Measurements from ENCODE around the gene WDR90.

WDR90 gene

GRCh38 chr16:676913-677312 lies 27.7 kb downstream of the WDR90 start:
- no peak for DNase-seq (ENCODE audit: low read depth)

GRCh38 chr16:677316-678190 lies 28.4 kb downstream of the WDR90 start:
- DNase-seq (ENCODE audit: low read depth): no peak

- DNase-seq (ENCODE audit: low read depth): no peak
Observed at GRCh38 chr16:678209-678857, 29.2 kb downstream of the WDR90 start.

- no peak for DNase-seq (ENCODE audit: low read depth)
Observed at GRCh38 chr16:678858-679813, 30.0 kb downstream of the WDR90 start.

GRCh38 chr16:679814-680624 lies 30.9 kb downstream of the WDR90 start, which contains the start of gene STUB1:
Gene STUB1, plus strand, starts transcription at chr16:680410. Its CDS starts 116 bp downstream, at chr16:680526.
- DNase-seq (ENCODE audit: low read depth): peak; percentile 20

GRCh38 chr16:680625-680945 lies 31.4 kb downstream of the WDR90 start:
- no peak for DNase-seq (ENCODE audit: low read depth)

- no peak for DNase-seq (ENCODE audit: low read depth)
Observed at GRCh38 chr16:680967-681745, 32.0 kb downstream of the WDR90 start.

- no peak for DNase-seq (ENCODE audit: low read depth)
Observed at GRCh38 chr16:681746-682427, 32.7 kb downstream of the WDR90 start.

GRCh38 chr16:682493-683395 lies 33.6 kb downstream of the WDR90 start:
- no peak for DNase-seq (ENCODE audit: low read depth)

GRCh38 chr16:683396-684070 lies 34.4 kb downstream of the WDR90 start:
- DNase-seq (ENCODE audit: low read depth): no peak

GRCh38 chr16:684071-684794 lies 35.1 kb downstream of the WDR90 start, which contains the start of gene JMJD8:
Gene JMJD8, minus strand, starts transcription at chr16:684334. Its CDS starts 15 bp downstream, at chr16:684319.
- DNase-seq (ENCODE audit: low read depth): peak; percentile 63

GRCh38 chr16:684961-685696 lies 36.0 kb downstream of the WDR90 start:
- DNase-seq (ENCODE audit: low read depth): no peak

GRCh38 chr16:685967-686366 lies 36.8 kb downstream of the WDR90 start:
- DNase-seq (ENCODE audit: low read depth): no peak

- DNase-seq (ENCODE audit: low read depth): no peak
Observed at GRCh38 chr16:686459-687260, 37.5 kb downstream of the WDR90 start.

GRCh38 chr16:687499-687898 lies 38.3 kb downstream of the WDR90 start:
- no peak for DNase-seq (ENCODE audit: low read depth)

Measured in non-pigmented ciliary epithelial cell (primary cell).